GM19324 (cell line): ENCODE data around the gene INPPL1.
A peak's percentile ranks its signal among the peaks of the same experiment; 100 is the strongest.

Experiments used
- ATAC-seq: cut with Tn5 transposase; IDR thresholded peaks from one replicate; pipeline ENCODE4 v1.9.1; 2021; ENCODE audit warnings: mild to moderate bottlenecking, moderate library complexity; ENCODE audit not compliant: unreplicated experiment, low FRiP score

The INPPL1 gene

GRCh38 chr11:72209101-72209500 lies 15.5 kb upstream of the INPPL1 start:
- no peak for ATAC-seq

- no peak for ATAC-seq
Observed at GRCh38 chr11:72216638-72217037, 7.9 kb upstream of the INPPL1 start, which contains the start of gene FOLR2. Gene FOLR2, plus strand, starts transcription at chr11:72216794. Its CDS starts 1,791 bp downstream, at chr11:72218585.

GRCh38 chr11:72217841-72218240 lies 6.7 kb upstream of the INPPL1 start:
- ATAC-seq: no peak

DNA sequence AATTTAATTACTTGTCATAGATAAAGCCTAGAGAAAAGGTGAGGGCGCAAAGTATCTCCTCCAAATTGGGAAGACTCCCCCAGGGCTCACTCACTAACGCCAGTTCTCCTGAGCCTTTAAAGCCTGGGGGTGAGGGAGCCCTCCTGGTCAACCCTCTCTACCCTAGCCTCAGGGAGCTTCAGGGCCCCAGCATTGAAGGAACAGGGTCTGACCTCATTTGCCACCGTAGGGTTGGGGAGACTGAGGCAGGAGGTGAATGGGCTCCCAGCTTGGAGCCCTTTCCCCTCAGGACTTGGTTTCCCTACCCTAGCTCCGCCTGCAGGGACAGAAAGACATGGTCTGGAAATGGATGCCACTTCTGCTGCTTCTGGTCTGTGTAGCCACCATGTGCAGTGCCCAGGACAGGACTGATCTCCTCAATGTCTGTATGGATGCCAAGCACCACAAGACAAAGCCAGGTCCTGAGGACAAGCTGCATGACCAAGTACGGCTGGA lies 6.3 kb upstream of the INPPL1 start:
- no peak for ATAC-seq

- no peak for ATAC-seq
Observed at GRCh38 chr11:72220696-72221363, 3.7 kb upstream of the INPPL1 start.

GRCh38 chr11:72221386-72222075 lies 3.0 kb upstream of the INPPL1 start:
- no peak for ATAC-seq

- ATAC-seq: no peak
Observed at GRCh38 chr11:72222106-72222891, 2.3 kb upstream of the INPPL1 start.

GRCh38 chr11:72222907-72223614 lies 1.5 kb upstream of the INPPL1 start:
- ATAC-seq: peak; percentile 78

GRCh38 chr11:72223615-72224563 lies 678 bp upstream of the INPPL1 start:
- ATAC-seq: peak; percentile 51

GRCh38 chr11:72225411-72225951 lies 914 bp downstream of the INPPL1 start:
- no peak for ATAC-seq

DNA sequence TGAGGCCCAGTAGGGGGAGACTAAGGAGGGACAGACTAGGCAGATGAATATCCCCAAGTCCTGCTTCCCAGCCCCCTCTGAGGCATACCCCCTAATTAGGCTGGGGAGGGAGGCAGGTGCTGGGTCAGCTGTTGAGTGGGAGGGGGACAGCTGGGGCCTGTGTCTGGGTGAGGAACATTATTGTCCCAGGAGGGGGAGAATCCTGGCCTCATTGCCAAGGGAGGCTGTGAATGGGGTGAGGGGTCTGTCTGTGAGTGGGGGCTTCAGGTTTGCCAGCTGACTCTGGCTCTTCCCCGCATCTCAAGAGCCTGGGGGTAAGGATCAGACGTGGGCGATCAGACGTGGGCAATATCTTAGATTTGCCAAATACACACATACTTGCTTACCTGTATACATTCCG lies 2.1 kb downstream of the INPPL1 start:
- no peak for ATAC-seq

GRCh38 chr11:72227316-72228228 lies 3.0 kb downstream of the INPPL1 start:
- no peak for ATAC-seq

DNA sequence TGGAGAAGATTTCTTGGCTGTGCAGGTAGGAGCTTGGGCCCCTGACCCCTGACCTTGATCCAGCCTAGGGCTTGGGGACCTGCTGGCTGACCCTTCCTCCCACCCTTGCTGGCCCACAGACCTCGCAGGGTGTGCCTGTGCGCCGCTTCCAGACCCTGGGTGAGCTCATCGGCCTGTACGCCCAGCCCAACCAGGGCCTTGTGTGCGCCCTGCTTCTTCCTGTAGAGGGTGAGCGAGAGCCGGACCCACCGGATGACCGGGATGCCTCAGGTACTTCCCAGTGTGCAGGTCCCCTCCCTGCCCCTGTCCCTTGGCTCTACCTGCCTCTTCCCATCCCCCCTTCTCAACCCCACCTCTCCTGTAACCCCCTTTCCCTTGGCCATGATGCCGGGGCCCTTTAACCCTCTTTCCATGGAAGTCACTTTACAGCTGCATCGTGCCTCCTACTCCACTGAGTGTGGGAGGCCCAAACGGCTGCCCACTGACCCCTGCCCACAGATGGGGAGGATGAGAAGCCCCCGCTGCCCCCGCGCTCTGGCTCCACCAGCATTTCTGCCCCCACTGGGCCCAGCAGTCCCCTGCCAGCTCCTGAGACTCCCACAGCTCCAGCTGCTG lies 3.8 kb downstream of the INPPL1 start:
- ATAC-seq: no peak

GRCh38 chr11:72228844-72229231 lies 4.3 kb downstream of the INPPL1 start:
- ATAC-seq: no peak

DNA sequence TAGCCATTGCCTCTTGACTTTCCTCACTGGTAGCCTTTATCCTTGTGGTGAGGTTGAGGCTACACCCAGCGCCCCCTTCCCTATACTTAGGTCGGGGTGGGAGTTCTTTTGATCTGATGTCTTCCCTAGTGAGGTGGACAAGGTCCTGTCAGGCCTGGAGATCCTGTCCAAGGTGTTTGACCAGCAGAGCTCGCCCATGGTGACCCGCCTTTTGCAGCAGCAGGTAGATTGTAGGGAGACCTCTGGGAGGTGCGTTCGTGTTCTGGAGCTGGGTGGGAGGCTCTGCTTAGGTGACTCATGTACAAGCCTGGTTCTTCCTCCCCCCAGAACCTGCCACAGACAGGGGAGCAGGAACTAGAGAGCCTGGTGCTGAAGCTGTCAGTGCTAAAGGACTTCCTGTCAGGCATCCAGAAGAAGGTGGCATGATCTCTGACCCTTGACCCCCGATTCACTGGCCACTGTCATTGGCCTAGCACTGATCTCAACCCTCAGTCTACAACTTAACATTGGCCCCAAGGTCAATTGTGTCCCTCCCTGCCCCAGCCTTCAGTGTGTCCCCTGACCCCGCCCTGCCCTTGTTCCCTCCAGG lies 4.9 kb downstream of the INPPL1 start:
- no peak for ATAC-seq

DNA sequence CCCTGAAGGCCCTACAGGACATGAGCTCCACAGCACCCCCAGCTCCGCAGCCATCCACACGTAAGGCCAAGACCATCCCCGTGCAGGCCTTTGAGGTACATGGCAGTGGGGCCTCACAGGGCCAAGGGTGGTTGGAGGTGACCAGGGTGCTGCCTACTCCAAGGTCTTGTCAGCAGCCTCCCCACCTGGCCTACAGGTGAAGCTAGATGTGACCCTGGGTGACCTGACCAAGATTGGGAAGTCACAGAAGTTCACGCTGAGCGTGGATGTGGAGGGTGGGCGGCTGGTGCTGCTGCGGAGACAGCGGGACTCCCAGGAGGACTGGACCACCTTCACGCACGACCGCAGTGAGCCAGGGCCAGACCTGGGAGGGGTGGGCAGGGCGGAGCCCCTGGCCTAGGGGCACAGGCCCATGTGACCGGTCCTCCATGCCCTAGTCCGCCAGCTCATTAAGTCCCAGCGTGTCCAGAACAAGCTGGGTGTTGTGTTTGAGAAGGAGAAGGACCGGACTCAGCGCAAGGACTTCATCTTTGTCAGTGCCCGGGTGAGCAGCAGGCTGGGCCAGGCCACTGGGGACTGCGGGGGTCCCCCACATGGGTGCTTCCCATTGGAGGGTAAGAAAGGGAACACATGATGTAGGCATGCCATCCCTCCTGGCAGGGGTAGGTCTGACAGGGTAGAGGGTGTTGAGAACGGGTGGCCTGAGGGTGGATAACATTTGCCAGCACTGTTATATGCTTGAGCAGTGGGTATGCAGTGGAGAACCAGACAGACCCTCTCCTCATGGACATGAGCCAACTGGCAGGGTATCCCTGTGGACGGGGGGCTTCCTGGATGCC lies 5.6 kb downstream of the INPPL1 start:
- ATAC-seq: no peak
